HCT116 (cell line): ENCODE results near the gene PRG2. TPM values are rescaled to one million over a fixed set of nuclear protein-coding genes. Genes with fewer than 3 reads are reported as not detected.

Experiments
- ATAC-seq: fragments of 200-7000 bp; cut with Tn5 transposase; 2 replicates; pipeline ENCODE4 v1.9.1; 2020; ENCODE audit warnings: mild to moderate bottlenecking, moderate library complexity
- BruUV-seq: library from RNA; stranded (reverse); fragments of 400-500 nt; replicated peaks from 2 replicates; lab custom pipeline; 2021; lab: Mats Ljungman, UMichigan
- CTCF ChIA-PET: fragments of 300-600 bp; sonication (Branson Sonifier 250); formaldehyde crosslinking; loops from one replicate; lab custom pipeline; 2021; ENCODE audit warnings: antibody characterized with exemption; lab: Charles Lee
- POLR2A ChIA-PET: fragments of 300-600, 350-600 bp; sonication (Branson Sonifier 250); formaldehyde crosslinking; loops from one replicate; lab custom pipeline; 2021; ENCODE audit warnings: antibody characterized with exemption; lab: Charles Lee
- RAD21 ChIA-PET, 2 experiments: fragments of 300-600 bp; sonication (Branson Sonifier 250); formaldehyde crosslinking; loops; one replicate each; lab custom pipeline; 2023; ENCODE audit warnings: low total read pairs in 2 of 2; ENCODE audit not compliant: uncharacterized antibody in 2 of 2, unreplicated experiment in 2 of 2, low non-redundant PET in 1 of 2; lab: Charles Lee
- DNase-seq: peaks from one replicate; pipeline ENCODE4 v3.0.0-alpha.2; 2010; ENCODE audit warnings: low read depth, low spot score
- H2AFZ ChIP-seq: fragments of 200-600 bp; shearing (Covaris generic), sonication (generic); 2 replicates; pipeline ENCODE4 v1.6.1; 2017; ENCODE audit warnings: low read depth, mixed run types, mixed read lengths, antibody characterized with exemption, low read length; ENCODE audit not compliant: poor library complexity, severe bottlenecking
- H3K27ac ChIP-seq: 2 replicates; pipeline ENCODE4 v1.5.1; 2012; ENCODE audit warnings: low read depth, low read length
- H3K27me3 ChIP-seq: fragments of 200-600 bp; sonication (generic); 2 replicates; pipeline ENCODE4 v1.6.1; 2016; ENCODE audit warnings: mixed run types, low read length, mixed read lengths; ENCODE audit not compliant: insufficient read depth
- H3K36me3 ChIP-seq, 2 experiments: fragments of 200-500 bp in 1 of 2; fragments of 200-600 bp in 1 of 2; sonication (Bioruptor generic) in 1 of 2; sonication (generic) in 1 of 2; 2 replicates each; pipeline versions ENCODE4 v1.5.1 to v1.6.1; 2014 to 2016; ENCODE audit warnings: low read length in 2 of 2, inconsistent platforms in 1 of 2, mixed read lengths in 1 of 2, mixed run types in 1 of 2; ENCODE audit not compliant: insufficient read depth in 2 of 2, control insufficient read depth in 1 of 2
- H3K4me1 ChIP-seq, 2 experiments: fragments of 200-600 bp in 1 of 2; sonication (generic) in 1 of 2; 2 replicates each; pipeline versions ENCODE4 v1.5.1 to v1.6.1; 2012 to 2017; ENCODE audit warnings: low read length in 2 of 2, inconsistent platforms in 1 of 2, mild to moderate bottlenecking in 1 of 2, mixed read lengths in 1 of 2, mixed run types in 1 of 2, moderate library complexity in 1 of 2; ENCODE audit not compliant: insufficient read depth in 2 of 2, control insufficient read depth in 1 of 2
- H3K4me2 ChIP-seq: fragments of 200-600 bp; sonication (generic); 2 replicates; pipeline ENCODE4 v1.6.1; 2017; ENCODE audit warnings: mixed run types, low read length, mixed read lengths
- H3K4me3 ChIP-seq, 2 experiments: fragments of 200-600 bp in 1 of 2; sonication (generic) in 1 of 2; replicated peaks in 1 of 2; 2 replicates each; pipeline ENCODE4 v1.5.1; 2011 to 2016; ENCODE audit warnings: low read length in 2 of 2, control low read depth in 1 of 2, low read depth in 1 of 2, mild to moderate bottlenecking in 1 of 2, mixed read lengths in 1 of 2, mixed run types in 1 of 2
- H3K79me2 ChIP-seq: fragments of 200-600 bp; sonication (generic); 2 replicates; pipeline ENCODE4 v1.6.1; 2017; ENCODE audit warnings: mild to moderate bottlenecking, mixed run types, low read length, moderate library complexity, mixed read lengths; ENCODE audit not compliant: insufficient read depth
- H3K9ac ChIP-seq: fragments of 200-600 bp; sonication (generic); 2 replicates; pipeline ENCODE4 v1.6.1; 2016; ENCODE audit warnings: low read length, mixed read lengths
- H3K9me2 ChIP-seq: fragments of 200-600 bp; sonication (generic), shearing (Covaris generic); 2 replicates; pipeline ENCODE4 v1.6.1; 2017; ENCODE audit warnings: mixed run types, mild to moderate bottlenecking, moderate library complexity; ENCODE audit not compliant: insufficient read depth
- H3K9me3 ChIP-seq, 2 experiments: fragments of 200-500 bp in 1 of 2; fragments of 200-600 bp in 1 of 2; sonication (Bioruptor generic) in 1 of 2; sonication (generic) in 1 of 2; 2 replicates each; pipeline ENCODE4 v1.6.1; 2014 to 2017; ENCODE audit warnings: low read length in 2 of 2, mixed read lengths in 2 of 2, inconsistent platforms in 1 of 2, low read depth in 1 of 2, mild to moderate bottlenecking in 1 of 2, mixed run types in 1 of 2, moderate library complexity in 1 of 2; ENCODE audit not compliant: control insufficient read depth in 1 of 2, insufficient read depth in 1 of 2
- H4K20me1 ChIP-seq: fragments of 200-600 bp; sonication (generic), shearing (Covaris generic); 2 replicates; pipeline ENCODE4 v1.6.1; 2017; ENCODE audit warnings: mixed run types, mild to moderate bottlenecking, moderate library complexity; ENCODE audit not compliant: insufficient read depth
- CBX3 ChIP-seq: IDR thresholded peaks from 2 replicates; pipeline ENCODE4 v1.6.1; 2012; ENCODE audit warnings: low read depth
- CEBPB ChIP-seq: IDR thresholded peaks from 2 replicates; pipeline ENCODE4 v1.6.1; 2012; ENCODE audit warnings: low read depth
- EZH2 ChIP-seq: fragments of 200-600 bp; sonication (generic); IDR thresholded peaks from 2 replicates; pipeline ENCODE4 v1.6.1; 2017; ENCODE audit warnings: antibody characterized with exemption, mixed run types
- POLR2A ChIP-seq: IDR thresholded peaks from 2 replicates; pipeline ENCODE4 v1.7.0; 2011; ENCODE audit warnings: borderline replicate concordance; ENCODE audit not compliant: insufficient read depth, insufficient read length; ENCODE audit errors: extremely low read depth
- POLR2AphosphoS5 ChIP-seq: IDR thresholded peaks from 2 replicates; pipeline ENCODE4 v1.6.1; 2011; ENCODE audit warnings: mild to moderate bottlenecking, low read depth, low read length, moderate library complexity
- RAD21 ChIP-seq: IDR thresholded peaks from 2 replicates; pipeline ENCODE4 v1.6.1; 2012; ENCODE audit warnings: low read depth, mild to moderate bottlenecking
- SIN3A ChIP-seq: IDR thresholded peaks from 2 replicates; pipeline ENCODE4 v1.6.1; 2012; ENCODE audit warnings: low read depth
- SP1 ChIP-seq: IDR thresholded peaks from 2 replicates; pipeline ENCODE4 v1.6.1; 2012; ENCODE audit warnings: low read depth
- TCF7L2 ChIP-seq: IDR thresholded peaks from 2 replicates; pipeline ENCODE4 v1.7.0; 2011; ENCODE audit warnings: borderline replicate concordance, inconsistent platforms; ENCODE audit not compliant: insufficient read depth, insufficient read length; ENCODE audit errors: extremely low read depth
- ZNF274 ChIP-seq: fragments of 200-500 bp; sonication (Bioruptor generic); IDR thresholded peaks from 2 replicates; pipeline ENCODE4 v1.6.1; 2014; ENCODE audit warnings: mild to moderate bottlenecking, low read depth, low read length, inconsistent platforms
- intact Hi-C: fragments of 100-400 bp; cut with micrococcal nuclease; formaldehyde crosslinking; loops from 2 replicates; pipeline ENCODE4 v1.10.0; 2022
- total RNA-seq: library from RNA; stranded (reverse); gene quantifications from one replicate; pipeline ENCODE4 v1.2.1, GENCODE V29; 2021; ENCODE audit not compliant: unreplicated experiment
- TF ChIP-seq, protein P1 (sequence below), 3 experiments: fragments of 200-600 bp in 1 of 3; sonication (generic) in 1 of 3; IDR thresholded peaks in 2 of 3; conservative IDR thresholded peaks in 1 of 3; 2 replicates each; pipeline ENCODE4 v1.5.1; 2012 to 2017; ENCODE audit warnings: low read depth in 2 of 3, low read length in 2 of 3, antibody characterized with exemption in 1 of 3, borderline replicate concordance in 1 of 3, control low read depth in 1 of 3, mild to moderate bottlenecking in 1 of 3, mixed read lengths in 1 of 3, mixed run types in 1 of 3, moderate library complexity in 1 of 3; ENCODE audit not compliant: insufficient read depth in 1 of 3
- TF ChIP-seq, protein P2 (sequence below): IDR thresholded peaks from 2 replicates; pipeline ENCODE4 v1.6.1; 2012
- TF ChIP-seq, protein P3 (sequence below): IDR thresholded peaks from 2 replicates; pipeline ENCODE4 v1.6.1; 2012; ENCODE audit warnings: low read depth

PRG2 gene
- total RNA-seq, 1 experiment from 2014 or later: 0.81 TPM

DNA sequence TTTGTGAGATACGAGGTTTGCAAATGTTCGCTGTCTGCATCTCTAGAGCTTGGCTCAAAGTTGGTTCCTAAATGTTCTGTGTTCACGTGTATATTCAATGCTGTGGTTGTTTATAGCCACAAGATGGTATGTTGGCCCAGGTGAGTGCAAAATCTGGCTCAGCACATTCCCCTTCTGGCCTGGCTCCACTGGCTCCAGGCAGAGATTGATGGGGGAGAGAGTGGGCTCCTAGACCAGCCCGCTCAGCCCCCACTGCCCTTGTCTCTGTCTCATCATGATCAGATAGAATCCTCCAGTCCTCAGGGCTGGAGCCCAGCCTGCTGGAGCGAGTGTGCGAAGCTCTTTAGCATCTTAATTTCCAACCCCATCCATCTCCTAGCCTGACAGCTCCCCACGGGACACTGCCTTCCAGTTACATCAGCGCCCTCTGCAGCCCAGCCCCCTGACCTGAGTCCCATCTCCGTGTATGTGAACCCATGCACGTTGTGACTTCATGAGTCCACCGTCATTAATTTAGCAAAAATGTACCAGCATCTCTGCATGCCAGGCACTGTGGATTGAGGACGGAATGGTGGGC, 50.3 kb downstream of the PRG2 start:
- no peak overlapping the region for H3K4me3 ChIP-seq
- RAD21 ChIA-PET: no interaction called here
- DNase-seq (no peak), ATAC-seq (peak; percentile 51)
- H3K9me2 ChIP-seq: no peaks in the 10 kb centered on the region
- POLR2A ChIA-PET: no interaction called here
- H3K27ac ChIP-seq: no peak overlapping the region
- peaks cover 6 to 9% of the 10 kb centered on the region in 2 experiments; a peak in 3 of 4 replicates for H3K4me1 ChIP-seq
- no TSS peak for BruUV-seq
- no peak overlapping the region for H2AFZ ChIP-seq
- H4K20me1 ChIP-seq: no peaks in the 10 kb centered on the region
- H3K4me2 ChIP-seq: no peak overlapping the region
- intact Hi-C loops: no loop called here
- CTCF ChIA-PET: interaction anchor here (1.2 kb wide), 1 partner anchor 13 kb away, joined by 3 read pairs; no protein-coding TSS in a partner anchor
- H3K27me3 ChIP-seq: no peaks in the 10 kb centered on the region
- peaks cover 4% of the 10 kb centered on the region for H3K79me2 ChIP-seq
- H3K9ac ChIP-seq: no peak overlapping the region
- no peaks in the 10 kb centered on the region for H3K9me3 ChIP-seq
- TF ChIP-seq CEBPB: no peak
- no peak for TF ChIP-seq POLR2A
- TF ChIP-seq SP1: no peak
- TF ChIP-seq SIN3A: no peak
- TF ChIP-seq, protein P1, sequence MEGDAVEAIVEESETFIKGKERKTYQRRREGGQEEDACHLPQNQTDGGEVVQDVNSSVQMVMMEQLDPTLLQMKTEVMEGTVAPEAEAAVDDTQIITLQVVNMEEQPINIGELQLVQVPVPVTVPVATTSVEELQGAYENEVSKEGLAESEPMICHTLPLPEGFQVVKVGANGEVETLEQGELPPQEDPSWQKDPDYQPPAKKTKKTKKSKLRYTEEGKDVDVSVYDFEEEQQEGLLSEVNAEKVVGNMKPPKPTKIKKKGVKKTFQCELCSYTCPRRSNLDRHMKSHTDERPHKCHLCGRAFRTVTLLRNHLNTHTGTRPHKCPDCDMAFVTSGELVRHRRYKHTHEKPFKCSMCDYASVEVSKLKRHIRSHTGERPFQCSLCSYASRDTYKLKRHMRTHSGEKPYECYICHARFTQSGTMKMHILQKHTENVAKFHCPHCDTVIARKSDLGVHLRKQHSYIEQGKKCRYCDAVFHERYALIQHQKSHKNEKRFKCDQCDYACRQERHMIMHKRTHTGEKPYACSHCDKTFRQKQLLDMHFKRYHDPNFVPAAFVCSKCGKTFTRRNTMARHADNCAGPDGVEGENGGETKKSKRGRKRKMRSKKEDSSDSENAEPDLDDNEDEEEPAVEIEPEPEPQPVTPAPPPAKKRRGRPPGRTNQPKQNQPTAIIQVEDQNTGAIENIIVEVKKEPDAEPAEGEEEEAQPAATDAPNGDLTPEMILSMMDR (IDR thresholded peaks at IDR 0.05 in 2 of 3, conservative IDR thresholded peaks at IDR 0.05 in 1 of 3; ENCODE audit: borderline replicate concordance in 1 of 3, insufficient read depth in 1 of 3, low read depth in 2 of 3, low read length in 2 of 3): peak; percentile 22 to 36 (median 32); a peak in 4 of 6 replicates
- no peak for TF ChIP-seq EZH2
- TF ChIP-seq CBX3: no peak
- no peak for TF ChIP-seq ZNF274
- TF ChIP-seq RAD21: peak; percentile 52
- no peak for TF ChIP-seq TCF7L2
- TF ChIP-seq, protein P2, sequence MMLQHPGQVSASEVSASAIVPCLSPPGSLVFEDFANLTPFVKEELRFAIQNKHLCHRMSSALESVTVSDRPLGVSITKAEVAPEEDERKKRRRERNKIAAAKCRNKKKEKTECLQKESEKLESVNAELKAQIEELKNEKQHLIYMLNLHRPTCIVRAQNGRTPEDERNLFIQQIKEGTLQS: no peak
- TF ChIP-seq POLR2AphosphoS5: no peak
- TF ChIP-seq, protein P3, sequence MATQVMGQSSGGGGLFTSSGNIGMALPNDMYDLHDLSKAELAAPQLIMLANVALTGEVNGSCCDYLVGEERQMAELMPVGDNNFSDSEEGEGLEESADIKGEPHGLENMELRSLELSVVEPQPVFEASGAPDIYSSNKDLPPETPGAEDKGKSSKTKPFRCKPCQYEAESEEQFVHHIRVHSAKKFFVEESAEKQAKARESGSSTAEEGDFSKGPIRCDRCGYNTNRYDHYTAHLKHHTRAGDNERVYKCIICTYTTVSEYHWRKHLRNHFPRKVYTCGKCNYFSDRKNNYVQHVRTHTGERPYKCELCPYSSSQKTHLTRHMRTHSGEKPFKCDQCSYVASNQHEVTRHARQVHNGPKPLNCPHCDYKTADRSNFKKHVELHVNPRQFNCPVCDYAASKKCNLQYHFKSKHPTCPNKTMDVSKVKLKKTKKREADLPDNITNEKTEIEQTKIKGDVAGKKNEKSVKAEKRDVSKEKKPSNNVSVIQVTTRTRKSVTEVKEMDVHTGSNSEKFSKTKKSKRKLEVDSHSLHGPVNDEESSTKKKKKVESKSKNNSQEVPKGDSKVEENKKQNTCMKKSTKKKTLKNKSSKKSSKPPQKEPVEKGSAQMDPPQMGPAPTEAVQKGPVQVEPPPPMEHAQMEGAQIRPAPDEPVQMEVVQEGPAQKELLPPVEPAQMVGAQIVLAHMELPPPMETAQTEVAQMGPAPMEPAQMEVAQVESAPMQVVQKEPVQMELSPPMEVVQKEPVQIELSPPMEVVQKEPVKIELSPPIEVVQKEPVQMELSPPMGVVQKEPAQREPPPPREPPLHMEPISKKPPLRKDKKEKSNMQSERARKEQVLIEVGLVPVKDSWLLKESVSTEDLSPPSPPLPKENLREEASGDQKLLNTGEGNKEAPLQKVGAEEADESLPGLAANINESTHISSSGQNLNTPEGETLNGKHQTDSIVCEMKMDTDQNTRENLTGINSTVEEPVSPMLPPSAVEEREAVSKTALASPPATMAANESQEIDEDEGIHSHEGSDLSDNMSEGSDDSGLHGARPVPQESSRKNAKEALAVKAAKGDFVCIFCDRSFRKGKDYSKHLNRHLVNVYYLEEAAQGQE: no peak
- H3K36me3 ChIP-seq: no peaks in the 10 kb centered on the region
